Activated CD8-positive, alpha-beta T cell treated with anti-CD3 and anti-CD28 coated beads, Interleukin-2, amount 10 ng/mL, durations not matched to agents 7 days and 5 days (primary cell): ENCODE data around the gene OTUD1. TPM values are rescaled to one million over a fixed set of nuclear protein-coding genes. Genes with fewer than 3 reads are reported as not detected.

Experiments
- ATAC-seq: fragments of 150-1000 bp; cut with Tn5 transposase; one replicate; pipeline ENCODE4 v1.10.0; 2021; ENCODE audit warnings: moderate library complexity
- CTCF ChIA-PET: fragments of 350-600 bp; sonication (Branson Sonifier 250); formaldehyde crosslinking; loops from one replicate; lab custom pipeline; 2021; ENCODE audit warnings: antibody characterized with exemption; lab: Charles Lee
- POLR2A ChIA-PET: fragments of 350-600 bp; sonication (Branson Sonifier 250); formaldehyde crosslinking; loops from one replicate; lab custom pipeline; 2021; ENCODE audit warnings: antibody characterized with exemption; lab: Charles Lee
- DNase-seq: peaks from one replicate; pipeline ENCODE4 v3.0.0-alpha.2; 2020
- H3K27ac Mint-ChIP-seq: one replicate; pipeline ENCODE4 v1.8.0; 2021; ENCODE audit warnings: mild to moderate bottlenecking, mixed read lengths
- H3K27me3 Mint-ChIP-seq: one replicate; pipeline ENCODE4 v1.8.0; 2021; ENCODE audit warnings: low read depth, mixed read lengths
- H3K36me3 Mint-ChIP-seq: one replicate; pipeline ENCODE4 v1.8.0; 2021; ENCODE audit warnings: low read depth, mixed read lengths
- H3K4me1 Mint-ChIP-seq: one replicate; pipeline ENCODE4 v1.8.0; 2021; ENCODE audit warnings: low read depth, mixed read lengths
- H3K4me3 Mint-ChIP-seq: one replicate; pipeline ENCODE4 v1.8.0; 2021; ENCODE audit warnings: mild to moderate bottlenecking, mixed read lengths
- H3K9me3 Mint-ChIP-seq: one replicate; pipeline ENCODE4 v1.8.0; 2022; ENCODE audit warnings: mixed read lengths; ENCODE audit not compliant: insufficient read depth
- microRNA-seq: library from miRNA; unstranded; fragments of <30 nt; microRNA quantifications from one replicate; pipeline ENCODE4 v1.2.0, GENCODE V29; 2022
- total RNA-seq, 2 experiments: library from RNA; stranded (reverse); gene quantifications; one replicate each; pipeline ENCODE4 v1.2.3, GENCODE V29; 2021

Gene OTUD1
- total RNA-seq, 2 experiments from 2014 or later: 8.4 to 8.9 TPM

DNA sequence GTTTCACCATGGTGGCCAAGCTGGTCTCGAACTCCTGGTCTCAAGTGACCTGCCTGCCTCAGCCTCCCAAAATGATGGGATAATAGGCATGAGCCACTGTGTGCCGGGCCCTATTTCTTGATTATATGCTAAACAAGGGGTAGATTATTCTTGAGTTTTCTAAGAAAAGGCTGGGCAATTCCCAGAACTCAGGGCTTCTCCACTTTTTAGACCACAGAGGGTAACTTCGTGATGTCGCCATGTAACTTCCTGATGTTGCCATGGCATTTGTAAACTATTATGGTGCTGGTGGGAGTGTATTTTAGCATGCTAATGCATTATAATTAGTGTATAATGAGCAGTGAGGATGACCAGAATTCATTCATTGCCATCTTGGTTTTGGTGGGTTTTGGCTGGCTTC, 35.8 kb downstream of the OTUD1 start:
- no peak for DNase-seq

DNA sequence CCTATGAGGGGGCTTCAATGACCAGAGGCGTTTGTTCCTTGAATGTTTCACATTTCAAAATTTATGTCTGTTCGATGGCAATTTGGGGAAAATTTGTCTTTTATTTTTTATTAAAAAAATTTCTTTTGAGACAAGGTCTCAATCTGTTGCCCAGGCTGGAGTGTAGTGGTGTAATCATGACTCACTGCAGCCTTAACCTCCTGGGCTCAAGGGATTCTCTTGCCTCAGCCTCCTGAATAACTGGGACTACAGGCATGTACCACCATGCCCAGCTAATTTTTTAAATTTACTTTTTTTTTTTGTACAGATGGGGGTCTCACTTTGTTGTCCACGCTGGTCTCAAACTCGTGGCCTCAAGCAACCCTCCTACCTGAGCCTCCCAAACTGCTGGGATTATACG, 39.7 kb downstream of the OTUD1 start:
- DNase-seq: no peak
- Mint-ChIP-seq H3K9me3 (no peaks in the 10 kb centered on the region), H3K27me3 (peaks cover 2% of the 10 kb centered on the region), H3K27ac (no peak overlapping the region), H3K36me3 (no peaks in the 10 kb centered on the region), H3K4me1 (no peaks in the 10 kb centered on the region), H3K4me3 (no peak overlapping the region)
- ATAC-seq: no peak
- CTCF ChIA-PET: no interaction called here
- POLR2A ChIA-PET: no interaction called here

More for the DNA sequence above, 35.8 kb downstream of the OTUD1 start:
- Mint-ChIP-seq H3K4me3 (no peak overlapping the region), H3K36me3 (no peaks in the 10 kb centered on the region), H3K27me3 (peaks cover 2% of the 10 kb centered on the region), H3K4me1 (no peaks in the 10 kb centered on the region), H3K9me3 (no peaks in the 10 kb centered on the region), H3K27ac (no peak overlapping the region)
- POLR2A ChIA-PET: no interaction called here
- no peak for ATAC-seq
- CTCF ChIA-PET: no interaction called here

DNA sequence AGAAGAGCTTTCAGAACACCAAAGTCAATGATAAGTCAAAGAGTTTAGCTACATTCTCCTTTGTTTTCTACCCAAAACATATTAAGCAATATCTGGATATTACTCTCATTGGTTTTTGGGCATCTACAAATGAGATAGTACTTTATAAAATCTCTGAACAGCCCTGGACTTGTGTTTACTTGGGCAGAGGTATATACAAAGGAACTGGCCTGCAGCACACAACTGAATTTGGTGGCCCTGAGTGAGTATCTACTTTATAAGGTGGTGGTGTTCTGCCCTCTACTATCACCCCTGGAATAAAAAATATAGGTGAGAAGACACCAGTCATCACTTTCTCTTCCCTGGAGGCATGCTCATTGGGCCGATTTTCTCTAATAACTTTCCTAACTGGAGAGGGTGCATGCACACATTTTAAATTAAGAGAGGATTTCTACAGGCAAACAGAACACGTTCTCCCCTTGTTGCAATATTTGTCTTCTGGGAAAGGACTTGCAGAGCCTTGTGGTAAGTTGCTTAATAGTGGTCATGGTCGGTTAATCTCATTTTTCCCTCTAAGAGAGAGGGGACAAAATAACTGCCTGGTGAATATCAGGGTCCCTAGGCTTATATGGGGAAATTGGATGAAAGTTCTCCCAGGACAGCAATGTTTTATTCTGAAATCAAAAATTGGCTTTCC, 41.1 kb downstream of the OTUD1 start:
- ChIA-PET CTCF (no interaction called here), POLR2A (no interaction called here)
- no peak overlapping the region for H3K27ac Mint-ChIP-seq

DNA sequence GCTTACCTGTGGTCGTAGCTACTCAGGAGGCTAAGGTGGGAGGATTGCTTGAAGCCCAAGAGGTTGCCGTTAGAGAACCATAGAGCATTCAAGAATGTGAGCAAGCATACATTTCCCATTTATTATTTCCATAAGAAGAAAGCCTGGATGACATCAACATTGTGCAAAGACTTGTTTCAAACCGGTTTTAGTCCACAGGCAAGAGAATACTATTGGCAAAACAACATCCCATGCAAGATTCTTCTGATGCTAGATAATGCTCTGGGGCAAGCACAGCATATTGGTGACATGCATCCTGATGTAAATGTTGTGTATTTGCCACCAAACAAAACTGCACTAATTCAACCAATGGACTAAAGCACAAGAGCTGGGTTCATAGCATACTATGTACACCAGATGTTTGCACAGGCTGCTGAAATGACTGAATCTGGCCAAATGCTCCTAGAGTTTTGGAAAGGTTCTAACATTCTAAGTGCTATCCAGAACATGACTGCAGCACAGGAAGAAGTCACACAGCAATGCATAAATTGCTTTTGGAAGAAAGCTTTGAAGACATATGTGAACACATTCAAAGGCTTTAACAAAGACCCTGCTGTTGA, 42.6 kb downstream of the OTUD1 start:
- Mint-ChIP-seq H3K27ac (no peak overlapping the region), H3K4me1 (no peaks in the 10 kb centered on the region), H3K27me3 (peaks cover 2% of the 10 kb centered on the region), H3K4me3 (no peak overlapping the region), H3K9me3 (no peaks in the 10 kb centered on the region), H3K36me3 (no peaks in the 10 kb centered on the region)
- ChIA-PET POLR2A (no interaction called here), CTCF (interaction anchor here (1.3 kb wide), 1 partner anchor 13 kb away, joined by 4 read pairs; no protein-coding TSS in a partner anchor)
- ATAC-seq (no peak), DNase-seq (no peak)

More for the DNA sequence above, 41.1 kb downstream of the OTUD1 start:
- ATAC-seq (no peak), DNase-seq (no peak)
- Mint-ChIP-seq H3K4me1 (no peaks in the 10 kb centered on the region), H3K27me3 (peaks cover 2% of the 10 kb centered on the region), H3K36me3 (no peaks in the 10 kb centered on the region), H3K4me3 (no peak overlapping the region), H3K9me3 (no peaks in the 10 kb centered on the region)

DNA sequence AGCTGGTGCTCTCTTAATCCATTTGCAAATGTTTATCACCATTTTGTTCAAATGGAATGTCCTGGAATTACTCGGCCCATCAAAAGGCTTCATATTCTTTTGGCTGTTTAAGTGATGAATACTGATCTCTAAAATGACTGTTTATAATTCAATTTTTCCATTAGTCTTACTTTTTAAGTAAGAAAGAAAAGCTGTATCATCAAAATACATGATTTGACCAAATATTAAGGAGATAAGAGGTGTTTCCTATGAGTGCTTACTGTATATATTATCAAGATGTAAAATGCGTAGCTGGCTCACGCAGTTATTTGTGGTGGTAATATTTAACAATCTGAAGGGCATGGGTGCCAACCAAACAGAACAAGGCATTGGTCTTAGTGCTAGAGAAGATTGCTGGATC, 51.2 kb downstream of the OTUD1 start:
- peaks cover 7% of the 10 kb centered on the region for H3K27me3 Mint-ChIP-seq
- no peaks in the 10 kb centered on the region for H3K9me3 Mint-ChIP-seq
- ATAC-seq (no peak), DNase-seq (no peak)
- H3K4me3 Mint-ChIP-seq: no peak overlapping the region
- no peak overlapping the region for H3K27ac Mint-ChIP-seq
- no peaks in the 10 kb centered on the region for H3K36me3 Mint-ChIP-seq
- no peaks in the 10 kb centered on the region for H3K4me1 Mint-ChIP-seq
- ChIA-PET POLR2A (no interaction called here), CTCF (no interaction called here)

Small RNA genes lying within 50 kb of the gene (microRNA-seq; reads per million reads assigned to microRNA genes)
- gene MIR1254-2: not detected

Other genes starting within 250 kb of the OTUD1 start
- gene PTF1A, start 246.8 kb upstream of the OTUD1 start, total RNA-seq: not detected
- gene C10orf67, start 94.3 kb upstream of the OTUD1 start, total RNA-seq: not detected